ENCODE results near the gene CRB2. TPM values are rescaled to one million over a fixed set of nuclear protein-coding genes. Genes with fewer than 3 reads are reported as not detected.

Gene CRB2
- total and polyA plus RNA-seq, 2 experiments from 2014 or later: 8.3 to 91.7 TPM

DNA sequence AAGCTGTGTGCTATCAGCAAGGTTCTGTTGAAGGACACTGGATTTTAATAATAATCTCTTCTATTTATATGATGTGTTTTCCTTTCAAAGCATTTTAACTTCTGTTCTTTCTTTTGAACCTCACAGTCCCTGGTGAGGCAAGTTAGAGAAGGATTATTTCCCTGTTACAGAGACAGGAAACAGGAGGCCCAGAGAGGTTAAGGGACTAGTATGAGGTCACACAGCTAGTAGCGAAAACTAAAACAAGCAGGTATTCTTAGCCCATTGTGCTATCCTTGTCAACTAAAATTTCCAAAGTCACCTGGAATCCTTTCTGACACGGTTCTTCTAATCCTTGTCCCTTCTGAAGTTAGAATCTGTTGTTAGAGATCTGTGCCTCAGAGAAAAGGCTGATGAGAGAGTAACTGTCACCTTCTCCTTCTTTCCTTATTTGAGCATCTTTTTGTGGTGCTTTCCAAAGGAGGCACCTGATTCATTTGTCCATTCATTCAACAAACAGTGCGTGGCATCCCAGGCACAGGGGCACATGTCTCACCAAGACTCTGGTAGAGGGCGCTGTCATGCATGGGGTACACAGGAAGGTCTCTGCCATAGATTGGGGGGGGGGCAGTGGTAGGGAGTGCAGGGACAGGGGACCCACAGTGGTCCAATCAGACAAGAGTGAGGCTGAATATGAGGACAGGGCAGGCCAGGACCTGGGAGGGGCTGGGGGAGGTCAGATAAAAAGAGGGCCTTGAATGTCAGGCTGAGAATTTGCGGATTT, 61.5 kb downstream of the CRB2 start:
- H3K4me3 ChIP-seq: no peak overlapping the region
- no peak for DNase-seq (ENCODE audit: low read depth in 1 of 2, low spot score in 1 of 2)
- H3K27ac ChIP-seq: no peak overlapping the region
- no peaks in the 10 kb centered on the region for H3K36me3 ChIP-seq
- TF ChIP-seq, protein P1, sequence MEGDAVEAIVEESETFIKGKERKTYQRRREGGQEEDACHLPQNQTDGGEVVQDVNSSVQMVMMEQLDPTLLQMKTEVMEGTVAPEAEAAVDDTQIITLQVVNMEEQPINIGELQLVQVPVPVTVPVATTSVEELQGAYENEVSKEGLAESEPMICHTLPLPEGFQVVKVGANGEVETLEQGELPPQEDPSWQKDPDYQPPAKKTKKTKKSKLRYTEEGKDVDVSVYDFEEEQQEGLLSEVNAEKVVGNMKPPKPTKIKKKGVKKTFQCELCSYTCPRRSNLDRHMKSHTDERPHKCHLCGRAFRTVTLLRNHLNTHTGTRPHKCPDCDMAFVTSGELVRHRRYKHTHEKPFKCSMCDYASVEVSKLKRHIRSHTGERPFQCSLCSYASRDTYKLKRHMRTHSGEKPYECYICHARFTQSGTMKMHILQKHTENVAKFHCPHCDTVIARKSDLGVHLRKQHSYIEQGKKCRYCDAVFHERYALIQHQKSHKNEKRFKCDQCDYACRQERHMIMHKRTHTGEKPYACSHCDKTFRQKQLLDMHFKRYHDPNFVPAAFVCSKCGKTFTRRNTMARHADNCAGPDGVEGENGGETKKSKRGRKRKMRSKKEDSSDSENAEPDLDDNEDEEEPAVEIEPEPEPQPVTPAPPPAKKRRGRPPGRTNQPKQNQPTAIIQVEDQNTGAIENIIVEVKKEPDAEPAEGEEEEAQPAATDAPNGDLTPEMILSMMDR (IDR thresholded peaks at IDR 0.05; ENCODE audit: low read depth, low read length): no peak
- no peaks in the 10 kb centered on the region for H3K27me3 ChIP-seq
- peaks cover 17% of the 10 kb centered on the region for H3K4me1 ChIP-seq (ENCODE audit: low read depth)
- H3K9me3 ChIP-seq (ENCODE audit: low read depth): no peaks in the 10 kb centered on the region

DNA sequence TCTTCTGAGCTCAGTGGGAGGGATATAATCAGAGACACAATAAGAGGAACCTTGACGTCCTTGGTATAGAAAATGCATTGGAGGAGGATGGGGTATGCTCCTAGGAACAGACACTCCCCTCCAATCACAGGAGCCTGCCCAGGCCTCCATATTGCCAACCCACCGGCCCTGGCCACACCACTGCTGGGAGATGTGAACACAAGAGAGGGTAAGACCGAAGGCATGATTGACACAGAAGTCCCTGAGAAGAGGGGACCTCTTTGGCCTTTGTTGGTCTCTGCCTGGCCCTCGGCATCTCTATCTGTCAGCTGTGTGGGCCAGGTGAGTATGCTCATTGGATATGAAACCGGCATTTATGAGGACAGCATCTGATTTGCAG, 62.0 kb downstream of the CRB2 start:
- Histone ChIP-seq H3K4me1 (ENCODE audit: low read depth) (peaks cover 17% of the 10 kb centered on the region), H3K4me3 (no peak overlapping the region), H3K36me3 (no peaks in the 10 kb centered on the region), H3K9me3 (ENCODE audit: low read depth) (no peaks in the 10 kb centered on the region), H3K27ac (no peak overlapping the region), H3K27me3 (no peaks in the 10 kb centered on the region)
- TF ChIP-seq, protein P1 (IDR thresholded peaks at IDR 0.05; ENCODE audit: low read depth, low read length): no peak
- no peak for DNase-seq (ENCODE audit: low read depth in 1 of 2, low spot score in 1 of 2)

DNA sequence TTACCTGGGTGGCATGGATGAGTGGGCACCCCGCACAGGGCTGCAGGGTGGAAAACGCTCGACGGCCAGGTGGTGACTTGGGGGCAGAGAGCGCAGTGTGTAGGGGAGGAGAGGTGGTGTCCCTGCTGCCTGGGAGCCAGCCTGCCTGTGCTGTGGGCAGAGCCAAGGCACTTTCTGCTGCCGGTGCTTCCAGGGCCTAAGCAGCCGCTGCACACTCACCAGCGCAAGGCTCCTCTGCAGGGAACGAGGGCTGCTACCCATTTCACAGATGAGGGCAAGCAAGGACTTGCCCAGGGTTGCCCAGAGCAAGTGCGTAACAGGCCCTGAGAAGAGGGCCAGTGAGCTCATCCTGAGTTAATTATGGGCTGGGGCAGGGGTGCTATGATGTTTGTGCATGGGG, 62.5 kb downstream of the CRB2 start:
- no peaks in the 10 kb centered on the region for H3K27me3 ChIP-seq
- DNase-seq (ENCODE audit: low read depth in 1 of 2, low spot score in 1 of 2): no peak
- H3K9me3 ChIP-seq (ENCODE audit: low read depth): no peaks in the 10 kb centered on the region
- no peak overlapping the region for H3K4me3 ChIP-seq
- peaks cover 17% of the 10 kb centered on the region for H3K4me1 ChIP-seq (ENCODE audit: low read depth)
- no peaks in the 10 kb centered on the region for H3K36me3 ChIP-seq
- TF ChIP-seq, protein P1 (IDR thresholded peaks at IDR 0.05; ENCODE audit: low read depth, low read length): no peak
- H3K27ac ChIP-seq: no peak overlapping the region

DNA sequence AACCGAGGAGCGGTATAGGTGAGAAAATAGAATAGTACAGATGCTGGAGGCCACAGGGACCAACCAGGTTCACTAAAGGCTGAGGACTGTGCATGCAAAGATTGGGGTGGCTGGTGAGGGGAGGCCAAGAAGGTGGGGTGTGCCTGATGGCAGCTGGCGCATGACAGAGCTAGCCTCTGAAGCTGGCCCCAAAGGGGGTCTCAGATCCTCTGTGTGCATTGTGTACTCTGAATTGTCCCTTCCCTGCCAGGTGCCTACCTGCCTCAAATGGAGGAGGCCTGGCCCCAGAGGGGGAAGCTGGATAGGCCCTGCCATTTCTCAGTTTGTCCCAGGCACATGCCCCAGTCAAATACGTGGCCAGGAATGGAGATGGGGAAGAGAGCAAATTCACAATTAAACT, 63.1 kb downstream of the CRB2 start:
- H3K27ac ChIP-seq: no peak overlapping the region
- H3K36me3 ChIP-seq: no peaks in the 10 kb centered on the region
- peaks cover 17% of the 10 kb centered on the region for H3K4me1 ChIP-seq (ENCODE audit: low read depth)
- no peaks in the 10 kb centered on the region for H3K9me3 ChIP-seq (ENCODE audit: low read depth)
- H3K27me3 ChIP-seq: peaks cover under 1% of the 10 kb centered on the region
- no peak for DNase-seq (ENCODE audit: low read depth in 1 of 2, low spot score in 1 of 2)
- TF ChIP-seq, protein P1 (IDR thresholded peaks at IDR 0.05; ENCODE audit: low read depth, low read length): no peak
- H3K4me3 ChIP-seq: no peak overlapping the region

DNA sequence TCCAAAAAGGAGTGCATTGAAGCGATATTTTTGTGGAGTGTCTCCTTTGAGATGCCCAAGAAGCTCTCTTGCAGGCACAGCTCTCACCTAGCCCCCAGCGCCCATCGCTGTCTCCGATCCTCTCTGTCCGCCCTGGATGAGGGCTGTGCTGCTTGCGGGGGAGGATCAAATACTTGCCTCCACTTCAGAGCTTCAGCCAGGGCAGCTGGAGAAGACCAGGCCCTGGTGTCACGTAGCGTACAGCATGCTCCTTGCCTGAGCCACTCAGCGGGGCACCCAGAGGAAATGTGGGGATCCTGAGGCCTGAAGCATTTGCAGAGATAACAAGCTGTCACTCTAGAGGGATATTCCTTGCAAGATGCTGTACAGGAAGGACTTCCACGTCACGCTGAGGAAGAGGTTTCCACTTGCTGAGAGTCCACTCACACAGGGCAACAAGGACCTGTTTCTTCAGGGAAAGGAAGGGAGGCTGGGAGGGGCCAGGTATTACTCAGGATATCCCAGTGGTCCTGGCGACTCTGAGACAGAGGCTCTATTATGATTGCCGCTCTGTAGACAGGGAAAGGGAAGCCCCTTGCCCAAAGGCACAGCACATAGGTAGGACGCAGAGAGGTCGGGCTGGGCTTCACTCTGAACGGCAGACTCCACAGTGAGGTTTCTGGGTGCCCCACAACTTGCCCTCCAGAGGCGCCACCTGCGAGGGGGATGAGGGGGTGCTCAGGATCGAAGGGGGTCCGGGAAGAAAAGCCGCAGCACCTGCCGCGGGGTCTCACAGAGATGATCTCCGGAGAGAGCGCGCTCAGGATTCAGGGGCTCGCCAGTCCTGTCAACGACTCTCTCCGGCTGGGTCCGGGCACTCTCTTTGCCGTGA, 64.0 kb downstream of the CRB2 start:
- no peak for DNase-seq (ENCODE audit: low read depth in 1 of 2, low spot score in 1 of 2)
- Histone ChIP-seq H3K4me1 (ENCODE audit: low read depth) (peaks cover 17% of the 10 kb centered on the region), H3K36me3 (no peaks in the 10 kb centered on the region), H3K27ac (no peak overlapping the region), H3K4me3 (no peak overlapping the region), H3K9me3 (ENCODE audit: low read depth) (no peaks in the 10 kb centered on the region), H3K27me3 (peaks cover 5% of the 10 kb centered on the region)
- TF ChIP-seq, protein P1 (IDR thresholded peaks at IDR 0.05; ENCODE audit: low read depth, low read length): no peak
